HepG2 (cell line): Measurements from ENCODE around the gene CDK9. TPM values are rescaled to one million over a fixed set of nuclear protein-coding genes. Genes with fewer than 3 reads are reported as not detected.

Experiments
- BRD4 ChIP-seq: sonication (generic); formaldehyde crosslinking; IDR thresholded peaks from 2 replicates; pipeline ENCODE4 v1.4.0; 2020; ENCODE audit warnings: missing genetic modification reagents
- DMAP1 ChIP-seq: IDR thresholded peaks from 2 replicates; pipeline ENCODE4 v1.6.1; 2016
- DRAP1 ChIP-seq: IDR thresholded peaks from 2 replicates; pipeline ENCODE4 v1.6.1; 2016; ENCODE audit warnings: missing genetic modification reagents, missing compliant biosample characterization
- FOXO1 ChIP-seq: sonication (generic); formaldehyde crosslinking; IDR thresholded peaks from 2 replicates; pipeline ENCODE4 v1.4.0; 2020; ENCODE audit warnings: missing genetic modification reagents
- HCFC1 ChIP-seq: fragments of 150-350 bp; IDR thresholded peaks from 2 replicates; pipeline ENCODE4 v1.6.1; 2014; ENCODE audit warnings: low read depth, low read length
- HES4 ChIP-seq: sonication (generic); formaldehyde crosslinking; IDR thresholded peaks from 2 replicates; pipeline ENCODE4 v1.9.0; 2021; ENCODE audit warnings: mild to moderate bottlenecking, missing genetic modification reagents, borderline replicate concordance
- JARID2 ChIP-seq: sonication (generic); formaldehyde crosslinking; IDR thresholded peaks from 2 replicates; pipeline ENCODE4 v1.8.1; 2023; ENCODE audit warnings: missing genetic modification reagents, inconsistent platforms; ENCODE audit not compliant: insufficient replicate concordance
- KLF12 ChIP-seq: sonication (generic); formaldehyde crosslinking; IDR thresholded peaks from 2 replicates; pipeline ENCODE4 v1.4.0; 2020; ENCODE audit warnings: missing genetic modification reagents, borderline replicate concordance
- MEIS2 ChIP-seq: sonication (generic); formaldehyde crosslinking; IDR thresholded peaks from 2 replicates; pipeline ENCODE4 v1.9.0; 2021; ENCODE audit warnings: mild to moderate bottlenecking, missing genetic modification reagents
- NBN ChIP-seq: fragments of 450-650 bp; conservative IDR thresholded peaks from 2 replicates; pipeline ENCODE4 v1.6.1; 2017
- SNAPC4 ChIP-seq: sonication (generic); formaldehyde crosslinking; IDR thresholded peaks from 2 replicates; pipeline ENCODE4 v1.4.0; 2020; ENCODE audit warnings: mild to moderate bottlenecking, missing genetic modification reagents
- SOX6 ChIP-seq, 2 experiments: fragments of 450-650 bp in 1 of 2; sonication (generic) in 1 of 2; formaldehyde crosslinking in 1 of 2; IDR thresholded peaks; 2 replicates each; pipeline versions ENCODE4 v1.4.0 to v1.6.1; 2017 to 2020; ENCODE audit warnings: antibody characterized with exemption in 1 of 2, mild to moderate bottlenecking in 1 of 2, missing genetic modification reagents in 1 of 2
- SRSF1 ChIP-seq: fragments of 200-400 bp; formaldehyde crosslinking; optimal IDR thresholded peaks from 2 replicates; pipeline ENCODE3; 2017; ENCODE audit warnings: mild to moderate bottlenecking, low read depth, low read length, moderate library complexity
- THAP11 ChIP-seq: IDR thresholded peaks from 2 replicates; pipeline ENCODE4 v1.6.1; 2016; ENCODE audit warnings: missing biosample characterization, missing genetic modification reagents
- ZBTB34 ChIP-seq: sonication (generic); formaldehyde crosslinking; IDR thresholded peaks from 2 replicates; pipeline ENCODE4 v1.8.0; 2022; ENCODE audit warnings: mild to moderate bottlenecking, missing genetic modification reagents
- ZFX ChIP-seq: sonication (generic); formaldehyde crosslinking; IDR thresholded peaks from 2 replicates; pipeline ENCODE4 v1.4.0; 2020; ENCODE audit warnings: mild to moderate bottlenecking, low read depth, missing genetic modification reagents, moderate library complexity
- ZNF501 ChIP-seq: sonication (generic); formaldehyde crosslinking; IDR thresholded peaks from 2 replicates; pipeline ENCODE4 v1.5.1; 2020; ENCODE audit warnings: mild to moderate bottlenecking, moderate library complexity, missing genetic modification reagents
- ZNF556 ChIP-seq: sonication (generic); formaldehyde crosslinking; IDR thresholded peaks from 2 replicates; pipeline ENCODE4 v1.4.0; 2020; ENCODE audit warnings: mild to moderate bottlenecking, missing genetic modification reagents, borderline replicate concordance
- ZNF616 ChIP-seq: sonication (generic); formaldehyde crosslinking; IDR thresholded peaks from 2 replicates; pipeline ENCODE4 v1.5.0; 2020; ENCODE audit warnings: low read depth, mild to moderate bottlenecking, missing genetic modification reagents
- ZNF740 ChIP-seq: sonication (generic); formaldehyde crosslinking; IDR thresholded peaks from 2 replicates; pipeline ENCODE4 v1.4.0; 2020; ENCODE audit warnings: missing genetic modification reagents
- ZNF766 ChIP-seq: sonication (generic); formaldehyde crosslinking; IDR thresholded peaks from 2 replicates; pipeline ENCODE4 v1.5.0; 2020; ENCODE audit warnings: missing genetic modification reagents, borderline replicate concordance
- ZNF878 ChIP-seq: sonication (generic); formaldehyde crosslinking; IDR thresholded peaks from 2 replicates; pipeline ENCODE4 v1.8.1; 2023; ENCODE audit warnings: mild to moderate bottlenecking, missing genetic modification reagents, moderate library complexity
- ZNF883 ChIP-seq: sonication (generic); formaldehyde crosslinking; IDR thresholded peaks from 2 replicates; pipeline ENCODE4 v1.5.1; 2020; ENCODE audit warnings: mild to moderate bottlenecking, missing genetic modification reagents; ENCODE audit errors: not compliant biosample characterization
- polyA plus RNA-seq, 8 experiments: library from polyadenylated mRNA; depleted of rRNA in 3 of 8; stranded (reverse) in 7 of 8; unstranded in 1 of 8; fragments of >200 nt; fragmentation: Illumina TruSeq in 4 of 8; extraction: Trizol in 4 of 8; gene quantifications; 2 replicates each; pipeline versions ENCODE4 v1.2.1 to v1.2.3, GENCODE V29; 2011 to 2016; ENCODE audit warnings: low read depth in 4 of 8, missing spikeins in 1 of 8, mixed read lengths in 1 of 8; ENCODE audit not compliant: insufficient read depth in 1 of 8
- total RNA-seq, 5 experiments: library from RNA; depleted of rRNA; stranded (reverse); fragments of >200 nt; fragmentation: Illumina TruSeq; extraction: Trizol; gene quantifications; 2 replicates each; pipeline ENCODE4 v1.2.3, GENCODE V29; 2016; ENCODE audit warnings: low read depth in 1 of 5

CDK9 gene
- total and polyA plus RNA-seq, 2 of the 13 experiments (the other 11 are each of a cell fraction or from before 2014, with no cell fraction given) = 16.8 to 21.5 TPM

- TF ChIP-seq SNAPC4 (CRISPR knock-in tag) (no peak), DRAP1 (CRISPR knock-in tag) (no peak), ZNF878 (CRISPR knock-in tag) (no peak), ZNF501 (CRISPR knock-in tag) (no peak), ZNF883 (peak; percentile 54), MEIS2 (CRISPR knock-in tag) (0 out of 2 replicates have a peak, but pooled peaks have one; percentile 23), HCFC1 (peak; percentile 85), SRSF1 (peak; percentile 73), FOXO1 (CRISPR knock-in tag) (no peak), ZNF556 (0 out of 2 replicates have a peak, but pooled peaks have one; percentile 45), SOX6 (IDR thresholded peaks at IDR 0.05) (no peak), SOX6 (CRISPR knock-in tag; IDR thresholded peaks at IDR 0.05) (peak; percentile 52; the same call in 1 of the 2 replicates), HES4 (CRISPR knock-in tag) (peak; percentile 36; the same call in 1 of the 2 replicates), ZFX (CRISPR knock-in tag) (peak; percentile 82), ZNF766 (CRISPR knock-in tag) (peak; percentile 52; the same call in 1 of the 2 replicates), ZNF740 (CRISPR knock-in tag) (no peak; the same call in none of the 2 replicates), KLF12 (CRISPR knock-in tag) (no peak; the same call in 1 of the 2 replicates), ZBTB34 (CRISPR knock-in tag) (0 out of 2 replicates have a peak, but pooled peaks have one; percentile 45), BRD4 (CRISPR knock-in tag) (0 out of 2 replicates have a peak, but pooled peaks have one; percentile 52), NBN (no peak), DMAP1 (CRISPR knock-in tag) (peak; percentile 58; the same call in 1 of the 2 replicates), THAP11 (CRISPR knock-in tag) (peak; percentile 97), JARID2 (CRISPR knock-in tag) (no peak), ZNF616 (no peak)
Measured at GRCh38 chr9:127785933-127786772, at the start of gene CDK9 (continued).
